NT2/D1 (cell line): ENCODE data around the gene ADK.

Experiments
- SUZ12 ChIP-seq: IDR thresholded peaks from 2 replicates; pipeline ENCODE4 v1.6.1; 2011; ENCODE audit not compliant: insufficient read length, insufficient read depth; ENCODE audit errors: extremely low read depth
- YY1 ChIP-seq: IDR thresholded peaks from 2 replicates; pipeline ENCODE4 v1.6.1; 2011; ENCODE audit not compliant: insufficient read length, insufficient read depth
- ZNF274 ChIP-seq: IDR thresholded peaks from 2 replicates; pipeline ENCODE4 v1.6.1; 2011; ENCODE audit warnings: mild to moderate bottlenecking, low read depth, low read length

- TF ChIP-seq SUZ12 (no peak), ZNF274 (no peak), YY1 (no peak)
These were observed 268.9 kb downstream of the ADK start for GRCh38 chr10:74419958-74420375.
